H1 (cell line): Measurements from ENCODE around the gene SMARCE1.

ENCODE experiments used
- CTCF ChIP-seq, 3 experiments: IDR thresholded peaks; 1 replicate in 2 of 3; 2 replicates in 1 of 3; pipeline versions ENCODE4 v1.5.1 to v1.6.1; 2011; ENCODE audit warnings: low read length in 3 of 3, mild to moderate bottlenecking in 3 of 3, inconsistent platforms in 2 of 3, low read depth in 1 of 3, moderate library complexity in 1 of 3; ENCODE audit not compliant: insufficient read depth in 1 of 3; ENCODE audit errors: control extremely low read depth in 1 of 3
- EP300 ChIP-seq, 2 experiments: IDR thresholded peaks; 1 replicate in 1 of 2; 2 replicates in 1 of 2; pipeline ENCODE4 v1.6.1; 2011 to 2012; ENCODE audit warnings: low read depth in 2 of 2, low read length in 2 of 2, mild to moderate bottlenecking in 2 of 2, borderline replicate concordance in 1 of 2, inconsistent platforms in 1 of 2, moderate library complexity in 1 of 2
- MAFK ChIP-seq: IDR thresholded peaks from 2 replicates; pipeline ENCODE4 v1.6.1; 2012; ENCODE audit warnings: low read depth, mild to moderate bottlenecking, improper control_type of control experiment, low read length
- POLR2A ChIP-seq, 2 experiments: IDR thresholded peaks; 1 replicate in 1 of 2; 2 replicates in 1 of 2; pipeline ENCODE4 v1.6.1; 2011; ENCODE audit warnings: low read depth in 2 of 2, low read length in 2 of 2, mild to moderate bottlenecking in 2 of 2; ENCODE audit errors: control extremely low read depth in 1 of 2
- RAD21 ChIP-seq, 2 experiments: IDR thresholded peaks in 1 of 2; conservative IDR thresholded peaks in 1 of 2; 2 replicates each; pipeline ENCODE4 v1.6.1; 2011; ENCODE audit warnings: low read depth in 2 of 2, low read length in 2 of 2, improper control_type of control experiment in 1 of 2, inconsistent platforms in 1 of 2, mild to moderate bottlenecking in 1 of 2, moderate library complexity in 1 of 2
- TAF1 ChIP-seq: IDR thresholded peaks from 2 replicates; pipeline ENCODE4 v1.6.1; 2011; ENCODE audit warnings: mild to moderate bottlenecking, low read depth, low read length
- USF2 ChIP-seq: IDR thresholded peaks from 2 replicates; pipeline ENCODE4 v1.6.1; 2011; ENCODE audit warnings: low read length, improper control_type of control experiment
- ZNF274 ChIP-seq: IDR thresholded peaks from 2 replicates; pipeline ENCODE4 v1.7.0; 2012; ENCODE audit warnings: low read length, borderline replicate concordance; ENCODE audit errors: extremely low read depth
- TF ChIP-seq, protein P1 (sequence below): IDR thresholded peaks from 2 replicates; pipeline ENCODE4 v1.6.1; 2012; ENCODE audit warnings: low read length, inconsistent platforms

- no peak for TF ChIP-seq EP300 (IDR thresholded peaks at IDR 0.05; ENCODE audit: borderline replicate concordance in 1 of 2, low read depth in 2 of 2, low read length in 2 of 2)
- TF ChIP-seq, protein P1, sequence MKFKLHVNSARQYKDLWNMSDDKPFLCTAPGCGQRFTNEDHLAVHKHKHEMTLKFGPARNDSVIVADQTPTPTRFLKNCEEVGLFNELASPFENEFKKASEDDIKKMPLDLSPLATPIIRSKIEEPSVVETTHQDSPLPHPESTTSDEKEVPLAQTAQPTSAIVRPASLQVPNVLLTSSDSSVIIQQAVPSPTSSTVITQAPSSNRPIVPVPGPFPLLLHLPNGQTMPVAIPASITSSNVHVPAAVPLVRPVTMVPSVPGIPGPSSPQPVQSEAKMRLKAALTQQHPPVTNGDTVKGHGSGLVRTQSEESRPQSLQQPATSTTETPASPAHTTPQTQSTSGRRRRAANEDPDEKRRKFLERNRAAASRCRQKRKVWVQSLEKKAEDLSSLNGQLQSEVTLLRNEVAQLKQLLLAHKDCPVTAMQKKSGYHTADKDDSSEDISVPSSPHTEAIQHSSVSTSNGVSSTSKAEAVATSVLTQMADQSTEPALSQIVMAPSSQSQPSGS: no peak
- no peak for TF ChIP-seq TAF1
- no peak for TF ChIP-seq RAD21 (IDR thresholded peaks at IDR 0.05 in 1 of 2, conservative IDR thresholded peaks at IDR 0.05 in 1 of 2; ENCODE audit: low read depth in 2 of 2, low read length in 2 of 2)
- TF ChIP-seq CTCF (IDR thresholded peaks at IDR 0.05; ENCODE audit: control extremely low read depth in 1 of 3, insufficient read depth in 1 of 3, low read depth in 1 of 3, low read length in 3 of 3): no peak
- no peak for TF ChIP-seq POLR2A (IDR thresholded peaks at IDR 0.05; ENCODE audit: control extremely low read depth in 1 of 2, low read depth in 2 of 2, low read length in 2 of 2)
- no peak for TF ChIP-seq USF2
- no peak for TF ChIP-seq ZNF274
- no peak for TF ChIP-seq MAFK
Measured at GRCh38 chr17:40580140-40580539, 67.5 kb downstream of the SMARCE1 start.
